NCI-H2029 treated with DMSO at 0.1 percent for 48 hours (cell line): ENCODE data around the gene TMEM37.

ENCODE experiments used
- DNase-seq: peaks from one replicate; lab custom pipeline; 2025; lab: John Stamatoyannopoulos, UW

Gene TMEM37

DNA sequence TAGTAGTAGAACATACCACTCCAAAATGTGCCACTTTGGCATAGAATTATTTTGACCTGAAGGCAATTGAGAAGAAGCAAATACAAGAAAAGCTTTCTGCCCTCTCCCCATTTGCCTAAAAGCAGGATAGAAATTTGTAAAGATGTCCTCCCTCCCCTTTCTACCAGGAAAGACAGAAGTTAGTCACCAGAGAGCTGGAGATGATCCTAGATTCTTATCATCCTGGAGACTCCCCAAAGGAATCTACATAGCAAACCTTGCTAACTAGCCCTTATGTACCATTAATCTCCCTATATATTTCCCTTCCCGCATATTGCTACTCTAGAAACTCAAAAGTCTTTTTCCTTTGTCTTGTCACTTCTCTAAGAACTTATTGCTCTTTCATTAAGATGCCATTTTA lies 12.6 kb upstream of the TMEM37 start:
- no peak for DNase-seq

DNA sequence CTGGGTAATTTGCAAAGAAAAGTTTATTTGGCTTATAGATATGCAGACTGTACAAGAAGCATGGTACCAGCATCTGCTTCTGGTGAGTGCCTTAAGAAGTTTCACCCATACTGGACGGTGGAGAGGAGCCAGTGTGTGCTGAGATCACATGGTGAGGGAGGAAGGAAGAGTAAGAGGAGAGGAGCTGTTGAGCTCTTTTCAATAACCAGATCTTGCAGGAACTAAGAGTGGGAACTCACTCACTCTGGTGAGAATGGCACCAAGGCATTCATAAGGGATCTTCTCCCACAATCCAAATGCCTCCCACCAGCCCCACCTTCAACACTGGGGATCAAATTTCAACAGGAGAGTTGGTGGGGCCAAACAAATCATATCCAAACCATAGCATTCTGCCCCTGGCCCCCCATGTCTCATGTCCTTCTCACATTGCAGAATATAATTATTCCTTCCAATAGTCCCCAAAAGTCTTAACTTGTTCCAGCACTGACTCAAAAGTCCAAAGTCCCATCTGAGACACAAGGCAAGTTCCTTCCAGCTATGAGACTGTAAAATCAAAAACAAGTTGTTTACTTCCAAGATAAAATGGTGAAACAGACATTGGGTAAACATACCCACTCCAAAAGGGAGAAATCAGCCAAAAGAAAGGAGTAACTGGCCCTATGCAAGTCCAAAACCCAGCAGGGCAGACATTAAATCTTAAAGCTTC lies 11.7 kb upstream of the TMEM37 start:
- DNase-seq: no peak

GRCh38 chr2:119421304-119421703 lies 10.3 kb upstream of the TMEM37 start:
- DNase-seq: no peak

GRCh38 chr2:119421741-119422140 lies 9.9 kb upstream of the TMEM37 start:
- DNase-seq: no peak

GRCh38 chr2:119422360-119423107 lies 9.1 kb upstream of the TMEM37 start:
- no peak for DNase-seq

DNA sequence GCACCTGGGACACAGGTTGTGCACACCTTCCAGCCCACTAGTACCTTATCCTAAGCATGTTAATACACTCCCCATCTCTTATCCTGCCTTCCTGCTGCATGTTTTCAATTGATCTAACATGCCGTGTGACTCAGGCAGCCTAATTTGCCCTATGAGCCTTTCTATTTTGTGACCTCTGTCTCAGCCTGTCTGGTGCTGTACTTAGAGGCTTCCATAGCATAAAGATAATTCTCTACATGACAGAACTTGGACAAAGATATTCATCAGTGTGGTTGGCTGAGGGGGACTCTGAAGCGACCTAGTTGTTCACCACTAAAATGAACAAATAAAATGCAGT lies 8.6 kb upstream of the TMEM37 start:
- no peak for DNase-seq

DNA sequence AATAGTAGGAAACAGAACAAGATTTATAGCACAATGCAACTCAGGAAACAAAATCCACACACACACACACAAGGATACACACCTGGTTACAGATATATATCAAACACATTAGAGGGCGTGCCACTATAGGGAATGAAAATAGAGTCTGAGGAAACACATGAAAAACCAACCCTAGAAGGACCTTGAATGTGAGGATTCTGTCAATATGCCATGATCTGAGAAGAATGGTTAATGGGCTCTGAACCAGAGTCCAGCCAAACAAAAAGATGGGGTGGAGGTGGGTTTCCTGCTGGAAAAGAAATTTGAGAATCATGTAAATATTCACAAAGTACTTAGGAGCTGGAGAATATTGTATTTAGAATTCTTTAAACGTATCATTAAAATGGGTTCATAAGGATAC lies 7.8 kb upstream of the TMEM37 start:
- no peak for DNase-seq

DNA sequence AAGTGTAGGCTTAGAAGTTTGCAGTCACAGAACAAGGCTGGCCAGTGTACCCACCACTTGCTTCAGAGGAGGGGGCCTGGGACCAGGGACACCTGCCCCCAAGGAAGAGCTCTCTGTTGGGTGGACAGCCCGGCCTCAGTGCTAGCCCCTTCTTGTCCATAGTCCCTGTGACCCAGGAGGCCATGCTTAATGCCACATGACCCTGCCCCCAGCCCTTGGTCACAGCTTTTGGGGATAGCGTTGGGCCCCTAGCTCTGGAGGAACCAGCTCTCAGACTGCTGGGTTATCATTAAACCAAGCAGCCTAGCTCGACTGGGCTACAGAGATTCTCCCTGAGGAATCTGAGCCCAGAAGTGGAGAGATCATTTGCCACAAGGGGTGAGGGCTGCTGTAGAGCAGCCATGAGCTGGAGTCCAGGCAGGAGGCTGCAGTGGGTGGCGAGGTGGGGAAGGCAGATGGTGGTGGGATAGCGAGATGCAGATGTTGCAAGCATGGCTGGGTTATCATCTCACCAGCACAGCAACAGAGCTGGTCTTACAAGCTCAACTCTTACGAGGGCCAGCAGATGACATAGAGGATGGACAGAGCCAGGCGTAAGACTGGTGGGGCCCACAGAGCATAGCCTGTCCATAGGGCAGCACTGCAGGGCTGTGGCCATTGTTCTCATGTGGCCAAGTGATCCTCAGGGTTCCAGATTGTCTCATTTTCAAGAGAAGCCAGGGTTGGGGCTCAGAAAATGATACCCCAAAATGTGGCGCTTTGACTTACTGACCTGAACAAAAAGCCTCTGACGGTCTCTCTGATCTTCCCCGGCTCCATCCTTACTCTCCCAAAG lies 7.2 kb upstream of the TMEM37 start:
- no peak for DNase-seq

GRCh38 chr2:119425119-119425405 lies 6.6 kb upstream of the TMEM37 start:
- no peak for DNase-seq

GRCh38 chr2:119425620-119426395 lies 5.8 kb upstream of the TMEM37 start:
- no peak for DNase-seq

GRCh38 chr2:119426396-119426675 lies 5.3 kb upstream of the TMEM37 start:
- no peak for DNase-seq

DNA sequence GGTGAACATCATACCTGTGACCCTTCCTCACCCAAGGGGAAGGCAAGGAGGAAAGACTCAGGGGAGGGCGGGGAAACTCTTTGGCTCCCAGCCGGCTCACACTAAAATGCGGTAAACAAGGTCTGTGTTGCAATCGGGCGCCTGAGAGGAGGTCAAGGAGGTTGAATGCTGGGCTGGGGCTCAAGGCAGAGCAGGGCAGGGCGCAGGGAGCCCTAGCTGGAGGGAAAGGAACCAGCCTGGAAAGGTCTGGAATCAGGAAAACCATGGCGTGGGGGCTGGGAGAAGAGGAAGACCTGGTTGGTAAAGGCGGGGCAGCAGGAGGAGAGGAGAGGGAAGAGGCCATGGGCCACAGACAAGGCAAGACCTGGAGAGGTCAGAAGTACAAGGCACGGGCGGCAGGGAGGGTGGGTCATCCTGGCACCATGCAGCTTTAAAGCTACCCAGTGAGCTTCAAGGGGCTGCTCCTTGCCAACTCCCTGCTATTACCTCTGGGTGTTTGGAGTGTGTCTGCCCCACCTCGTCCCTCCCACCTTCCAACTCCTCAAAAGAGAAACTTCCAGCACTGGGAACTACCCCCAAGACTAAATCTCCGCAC lies 4.8 kb upstream of the TMEM37 start:
- DNase-seq: no peak

DNA sequence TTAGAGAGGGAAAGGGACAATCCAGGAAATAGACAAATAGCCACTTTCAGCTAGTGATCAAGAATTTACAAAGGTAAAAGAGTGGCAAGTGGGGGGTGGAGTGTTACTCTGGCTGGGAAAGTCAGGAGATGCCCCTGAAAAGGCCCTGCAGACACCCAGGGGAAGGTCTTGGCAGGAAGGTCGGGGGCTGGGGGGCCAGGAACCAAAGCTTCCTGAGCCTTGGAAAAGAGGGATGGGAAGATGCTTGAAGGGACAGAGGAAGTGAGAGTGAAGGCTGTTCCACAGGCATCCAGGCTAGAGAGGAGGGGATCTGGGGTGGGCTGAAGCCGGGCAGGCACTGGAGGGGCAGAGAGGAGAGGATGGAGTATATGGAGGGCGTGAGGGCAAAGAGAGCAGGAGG lies 3.9 kb upstream of the TMEM37 start:
- no peak for DNase-seq

DNA sequence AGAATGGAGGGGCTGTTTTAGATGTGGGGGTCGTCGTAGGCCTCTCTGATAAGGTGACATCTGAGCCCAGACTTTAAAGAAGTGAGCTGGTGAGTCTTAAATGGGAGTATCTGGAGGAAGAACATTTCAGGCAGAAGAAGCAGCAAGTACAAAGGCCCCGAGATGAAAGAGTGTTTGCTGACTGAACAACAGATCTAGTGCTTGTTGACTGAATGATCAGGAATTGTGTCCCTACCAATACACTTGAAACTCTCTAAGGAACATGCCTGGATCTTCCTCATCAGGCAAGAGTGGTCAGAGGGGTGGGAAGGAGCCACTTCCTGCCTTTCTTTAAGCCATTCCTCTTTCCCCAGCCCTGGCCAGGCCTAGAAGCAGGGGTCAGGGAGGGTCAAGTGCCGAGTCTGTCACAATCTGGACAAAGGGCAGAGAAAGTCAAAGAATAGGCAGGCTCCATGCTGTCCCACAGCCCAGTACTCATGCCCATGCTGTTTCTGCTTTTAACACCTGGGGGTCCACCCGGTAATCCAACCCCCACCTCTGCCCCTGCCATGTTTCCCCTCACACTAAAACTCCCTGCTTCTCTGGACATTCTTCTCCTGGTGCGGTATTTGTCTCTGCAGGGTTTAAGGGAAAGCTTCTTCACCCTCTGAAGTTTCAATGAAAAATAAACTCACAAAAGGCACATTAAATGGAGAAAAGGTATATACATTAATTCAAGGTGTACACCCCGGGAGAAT lies 3.0 kb upstream of the TMEM37 start:
- DNase-seq: no peak

DNA sequence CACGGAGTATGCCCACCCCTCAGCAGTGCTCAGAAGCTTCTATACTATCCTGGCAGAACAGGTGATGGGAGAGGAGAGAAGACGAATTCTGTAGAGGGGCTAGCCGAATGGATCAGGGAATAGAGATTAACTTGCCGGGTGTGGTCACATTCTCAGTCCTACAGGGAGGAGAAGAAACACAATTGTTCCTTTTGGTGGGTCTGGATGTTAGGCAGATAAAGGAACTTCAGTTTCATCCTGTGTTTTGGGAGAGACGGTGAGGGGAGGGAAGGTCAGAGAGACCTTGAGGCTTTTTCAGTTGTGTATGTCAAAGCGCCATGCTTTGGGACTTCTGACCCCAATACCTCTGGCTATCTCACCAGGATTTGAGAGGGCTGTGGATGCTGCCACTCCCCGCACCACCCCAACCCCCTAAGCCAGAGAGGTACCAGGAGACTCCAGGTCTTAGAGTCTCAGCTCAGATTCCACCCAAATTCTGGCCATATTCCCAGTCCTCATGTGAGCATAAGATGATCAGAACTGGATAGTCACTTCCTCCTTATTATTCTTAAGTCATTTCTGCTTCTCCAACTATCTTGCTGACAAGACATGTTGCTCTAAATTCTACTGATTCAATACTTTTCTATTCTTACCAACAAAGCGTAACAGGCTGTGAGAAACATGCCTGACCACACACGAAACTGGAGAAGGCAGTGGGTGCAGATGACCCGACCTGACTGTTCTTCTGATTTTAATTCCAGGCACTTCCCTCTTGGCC lies 2.3 kb upstream of the TMEM37 start:
- DNase-seq: no peak

DNA sequence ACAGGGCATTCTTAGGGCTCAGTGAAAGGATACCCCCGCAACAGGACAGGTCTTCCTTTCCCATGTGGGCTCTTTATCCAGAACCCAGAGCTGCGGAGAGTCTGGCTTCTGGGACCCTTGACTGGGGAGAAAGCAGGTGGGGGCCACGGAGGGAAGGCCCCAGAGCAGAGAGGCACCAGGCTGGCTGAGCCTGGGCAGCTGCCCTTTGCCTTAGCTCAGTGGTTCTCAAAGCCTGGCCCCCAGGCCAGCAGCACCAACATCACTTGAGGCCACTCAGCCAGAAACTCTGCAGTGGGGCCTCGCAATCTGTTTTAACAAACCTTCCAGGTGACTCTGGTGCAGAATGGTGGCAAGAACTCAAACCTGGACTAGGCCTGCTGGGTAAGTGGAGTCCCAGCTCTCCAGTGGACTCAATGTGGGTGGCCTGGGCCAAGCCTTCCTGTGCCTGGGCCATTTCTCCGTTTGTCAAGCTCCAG lies 1.6 kb upstream of the TMEM37 start:
- no peak for DNase-seq

DNA sequence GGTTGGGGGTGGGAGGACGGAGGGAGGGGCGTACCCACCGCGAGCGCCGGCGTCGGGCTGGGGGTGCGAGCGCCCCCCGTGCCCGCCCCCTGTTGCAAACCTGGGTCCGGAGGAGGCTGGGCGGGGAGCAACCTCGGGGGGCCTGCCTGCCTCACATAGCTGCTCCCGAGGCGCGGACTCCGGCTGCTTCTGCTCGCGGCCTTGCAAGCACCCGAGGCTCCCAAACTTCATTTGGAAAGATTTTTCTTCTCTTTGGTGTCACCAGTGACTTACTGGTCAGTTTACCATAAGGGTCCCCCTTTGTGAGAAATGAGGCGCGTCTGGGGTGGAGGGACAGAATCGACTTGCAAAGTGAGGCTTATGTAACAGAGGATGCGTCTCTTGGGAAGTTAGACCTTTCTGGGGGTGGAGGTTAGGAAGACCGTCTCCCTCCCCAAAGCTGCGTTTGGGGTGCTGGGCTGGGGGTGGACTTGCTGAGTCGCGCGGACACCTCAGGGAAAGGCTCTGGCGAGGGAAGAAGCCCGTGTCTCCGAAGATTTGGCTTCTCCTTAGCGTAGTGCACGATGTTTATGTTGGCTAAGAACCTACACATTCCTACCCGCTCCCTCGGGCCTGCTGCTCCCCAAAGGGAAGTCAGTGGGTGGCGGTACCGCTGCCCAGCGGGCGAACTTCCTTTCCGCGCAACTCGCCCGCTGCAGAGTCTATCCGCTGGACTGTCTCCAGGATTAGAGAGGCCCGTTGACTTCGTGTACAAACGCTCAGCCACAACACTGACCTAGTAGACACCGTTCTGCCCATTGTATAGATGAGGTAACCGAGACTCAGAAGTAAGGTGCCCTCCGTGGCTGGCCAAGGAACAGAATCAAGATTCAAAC lies 559 bp downstream of the TMEM37 start:
- DNase-seq: no peak

GRCh38 chr2:119432851-119433522 lies 1.3 kb downstream of the TMEM37 start:
- DNase-seq: no peak
